Activated T-helper 17 cell treated with anti-CD3 and anti-CD28 coated beads, Interleukin-2, amount 50 U/mL, for 72 hours (primary cell): ENCODE results near the gene MGAT5. TPM values are rescaled to one million over a fixed set of nuclear protein-coding genes. Genes with fewer than 3 reads are reported as not detected.
A peak's percentile ranks its signal among the peaks of the same experiment; 100 is the strongest.

Experiments
- ATAC-seq: fragments of 150-1000 bp; cut with Tn5 transposase; replicated peaks from 2 replicates; pipeline ENCODE4 v1.10.0; 2021; ENCODE audit warnings: mild to moderate bottlenecking, moderate library complexity
- H3K27ac Mint-ChIP-seq: one replicate; pipeline ENCODE4 v1.8.0; 2022; ENCODE audit warnings: mixed read lengths
- H3K27me3 Mint-ChIP-seq: one replicate; pipeline ENCODE4 v1.8.0; 2022; ENCODE audit warnings: mixed read lengths
- H3K36me3 Mint-ChIP-seq: one replicate; pipeline ENCODE4 v1.8.0; 2022; ENCODE audit warnings: low read depth, mild to moderate bottlenecking, mixed read lengths
- H3K4me1 Mint-ChIP-seq: one replicate; pipeline ENCODE4 v1.8.0; 2022; ENCODE audit warnings: mixed read lengths
- H3K4me3 Mint-ChIP-seq: one replicate; pipeline ENCODE4 v1.8.0; 2022; ENCODE audit warnings: mild to moderate bottlenecking, mixed read lengths
- H3K9me3 Mint-ChIP-seq: one replicate; pipeline ENCODE4 v1.8.0; 2022; ENCODE audit warnings: mixed read lengths
- total RNA-seq, 2 donors: library from RNA; stranded (reverse); gene quantifications; one replicate each; pipeline ENCODE4 v1.2.3, GENCODE V29; 2022

The MGAT5 gene
- total RNA-seq, 2 donors from 2014 or later: 53.0 to 53.1 TPM

DNA sequence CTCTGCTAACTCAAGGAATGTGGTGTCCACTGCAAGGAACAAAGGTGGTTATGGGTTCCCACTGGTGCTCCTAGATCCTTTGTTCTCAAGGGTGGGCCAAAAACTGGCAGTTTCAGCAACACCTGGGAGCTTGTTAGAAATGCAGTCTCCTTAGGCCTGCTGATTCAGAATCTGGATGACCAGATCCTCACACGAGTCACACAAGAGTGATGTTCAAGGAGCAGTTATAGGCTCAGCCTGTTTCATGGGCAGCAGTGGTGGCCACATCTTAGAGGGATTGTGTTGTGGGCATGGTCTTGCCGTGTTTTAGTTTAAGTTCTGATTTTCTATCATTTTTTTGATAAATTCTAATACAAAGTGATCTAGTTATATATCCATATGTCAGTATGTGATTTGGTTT lies 28.7 kb upstream of the MGAT5 start:
- peak; percentile 41 for ATAC-seq
- Mint-ChIP-seq H3K9me3 (peaks cover 5% of the 10 kb centered on the region), H3K4me1 (peaks cover 71% of the 10 kb centered on the region), H3K36me3 (peaks cover 6% of the 10 kb centered on the region), H3K27ac (no peak overlapping the region), H3K27me3 (no peaks in the 10 kb centered on the region), H3K4me3 (peak overlapping the region; percentile 52)

DNA sequence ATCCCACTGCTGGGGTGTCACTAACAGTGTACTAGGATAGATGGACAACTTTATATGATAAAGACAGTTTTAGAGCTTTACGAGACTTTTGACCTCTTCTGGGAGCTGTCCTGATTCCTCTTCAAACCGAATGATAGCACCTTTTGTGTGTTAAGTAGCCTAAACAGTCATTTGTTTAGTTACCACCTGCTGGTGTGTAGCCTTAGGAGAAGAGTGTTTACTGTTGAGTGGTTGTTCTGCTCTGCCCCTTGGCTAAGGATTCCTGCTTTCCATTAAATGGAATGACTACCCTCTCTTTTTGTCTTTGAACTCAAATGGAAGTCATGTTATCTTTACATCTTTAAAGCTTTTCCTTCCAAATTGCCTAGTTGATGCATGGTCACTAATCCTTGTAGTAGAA lies 28.0 kb upstream of the MGAT5 start:
- peaks cover 6% of the 10 kb centered on the region for H3K36me3 Mint-ChIP-seq
- peaks cover 67% of the 10 kb centered on the region for H3K4me1 Mint-ChIP-seq

DNA sequence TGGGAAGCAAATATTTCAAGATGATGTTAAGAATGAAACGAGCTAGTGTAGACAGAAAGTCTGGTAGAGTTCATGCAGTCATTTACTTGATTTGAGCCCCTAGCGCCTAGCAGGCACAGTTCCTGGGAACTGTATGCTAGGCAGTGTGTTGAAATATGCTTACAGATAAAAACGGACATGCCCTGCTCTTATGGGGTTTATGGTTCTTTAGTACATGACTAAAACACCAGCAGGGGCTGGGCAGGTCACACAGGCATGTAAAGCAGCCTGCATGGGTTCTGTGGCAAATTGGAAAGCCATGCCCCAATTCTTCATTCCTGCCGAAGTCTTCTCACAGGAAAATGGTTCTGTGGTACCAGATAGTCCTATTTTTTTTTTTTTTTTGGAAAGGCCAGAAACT lies 27.3 kb upstream of the MGAT5 start:
- no peak for ATAC-seq
- peaks cover 6% of the 10 kb centered on the region for H3K36me3 Mint-ChIP-seq
- peaks cover 5% of the 10 kb centered on the region for H3K9me3 Mint-ChIP-seq
- H3K4me1 Mint-ChIP-seq: peaks cover 65% of the 10 kb centered on the region
- peak overlapping the region; percentile 52 for H3K4me3 Mint-ChIP-seq
- H3K27ac Mint-ChIP-seq: peak overlapping the region; percentile 81
- no peaks in the 10 kb centered on the region for H3K27me3 Mint-ChIP-seq

More for the DNA sequence above, 28.0 kb upstream of the MGAT5 start:
- Mint-ChIP-seq H3K27me3 (no peaks in the 10 kb centered on the region), H3K27ac (peak overlapping the region; percentile 20), H3K9me3 (peaks cover 5% of the 10 kb centered on the region), H3K4me3 (peak overlapping the region; percentile 52)
- ATAC-seq: no peak

DNA sequence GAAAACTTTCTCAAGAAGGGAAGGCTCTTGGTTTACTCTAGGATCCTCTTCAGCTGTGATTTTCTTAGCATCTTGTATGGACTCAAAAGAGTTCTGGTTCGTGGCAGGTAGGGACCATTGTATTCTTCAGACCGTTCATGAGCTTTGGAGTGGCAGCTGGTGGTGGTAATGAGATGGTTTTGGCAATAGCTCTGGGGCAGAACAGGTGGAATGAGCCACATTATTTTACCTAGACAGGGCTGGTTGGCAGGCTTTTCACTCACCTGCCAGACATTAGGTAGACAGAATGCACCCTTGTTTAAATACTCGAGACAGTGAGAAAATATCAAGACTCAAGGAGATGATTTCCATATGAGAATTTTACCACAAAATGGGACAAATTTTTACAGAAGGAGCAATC lies 26.2 kb upstream of the MGAT5 start:
- Mint-ChIP-seq H3K9me3 (peaks cover 5% of the 10 kb centered on the region), H3K4me3 (peak overlapping the region; percentile 52), H3K27me3 (no peaks in the 10 kb centered on the region), H3K4me1 (peaks cover 75% of the 10 kb centered on the region), H3K27ac (peak overlapping the region; percentile 81), H3K36me3 (peaks cover 6% of the 10 kb centered on the region)
- ATAC-seq: no peak

DNA sequence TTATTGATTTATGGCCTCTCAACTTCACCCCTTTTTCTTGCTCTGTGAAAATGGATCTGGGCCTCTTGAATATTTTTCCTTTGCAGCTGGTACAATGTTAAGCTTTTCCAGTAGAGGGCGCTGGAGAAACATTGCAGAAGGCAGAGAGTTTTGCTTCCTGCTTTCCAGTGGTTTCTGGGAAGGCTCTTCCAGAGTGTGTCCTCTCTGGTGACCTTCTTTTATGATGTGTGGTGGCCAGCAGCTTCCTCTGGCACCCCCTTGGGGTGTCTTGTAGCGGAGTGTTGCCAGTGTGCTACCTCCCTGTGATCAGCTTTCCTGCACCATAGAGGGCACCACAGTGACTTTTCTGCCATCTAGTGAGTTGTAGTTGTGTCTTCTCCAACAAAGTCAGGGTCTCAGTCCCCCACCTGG lies 25.4 kb upstream of the MGAT5 start:
- Mint-ChIP-seq H3K36me3 (peaks cover 6% of the 10 kb centered on the region), H3K4me1 (peaks cover 79% of the 10 kb centered on the region)

DNA sequence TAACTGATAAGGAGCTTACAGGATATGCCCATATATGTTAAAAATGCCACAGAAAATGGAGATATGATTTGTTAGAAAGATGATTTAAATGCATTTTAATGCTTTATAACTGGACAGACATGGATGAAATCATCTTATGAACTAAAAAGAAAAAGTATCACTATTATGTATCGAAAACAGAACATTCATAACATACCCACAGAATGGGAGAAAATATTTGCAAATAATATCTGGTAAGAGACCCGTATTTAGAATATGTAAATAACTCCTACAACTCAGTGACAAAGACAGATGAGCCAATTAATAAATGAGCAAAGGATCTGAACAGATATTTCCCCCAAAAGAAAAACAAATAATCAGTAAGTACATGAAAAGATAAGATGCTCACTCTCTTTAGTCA lies 24.3 kb upstream of the MGAT5 start:
- H3K27ac Mint-ChIP-seq: peak overlapping the region; percentile 81
- H3K4me1 Mint-ChIP-seq: peaks cover 82% of the 10 kb centered on the region
- H3K36me3 Mint-ChIP-seq: peaks cover 6% of the 10 kb centered on the region
- H3K4me3 Mint-ChIP-seq: peak overlapping the region; percentile 52
- ATAC-seq: no peak
- no peaks in the 10 kb centered on the region for H3K27me3 Mint-ChIP-seq
- peaks cover 5% of the 10 kb centered on the region for H3K9me3 Mint-ChIP-seq

More for the DNA sequence above, 25.4 kb upstream of the MGAT5 start:
- ATAC-seq: no peak
- Mint-ChIP-seq H3K4me3 (peak overlapping the region; percentile 52), H3K27ac (peak overlapping the region; percentile 81), H3K9me3 (peaks cover 5% of the 10 kb centered on the region), H3K27me3 (no peaks in the 10 kb centered on the region)

DNA sequence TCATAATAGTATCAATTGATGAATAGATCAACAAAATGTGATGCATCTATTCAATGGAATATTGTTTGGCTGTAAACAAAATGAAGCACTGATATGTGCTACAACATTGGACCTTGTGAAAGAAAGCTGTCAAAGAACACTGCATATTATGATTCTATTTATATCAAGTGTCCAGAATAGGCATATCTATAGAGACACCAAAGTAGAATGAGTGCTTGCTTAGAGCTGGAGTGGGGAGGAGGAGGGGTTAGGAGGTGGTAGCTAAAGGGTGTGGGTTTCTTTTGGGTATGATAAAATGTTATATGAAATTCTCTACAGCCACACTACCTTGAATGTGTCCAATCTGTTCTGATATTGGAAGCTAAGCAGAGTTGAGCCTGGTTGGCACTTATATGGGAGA lies 23.0 kb upstream of the MGAT5 start:
- Mint-ChIP-seq H3K9me3 (peaks cover 5% of the 10 kb centered on the region), H3K4me3 (peak overlapping the region; percentile 52), H3K27me3 (no peaks in the 10 kb centered on the region), H3K4me1 (peaks cover 86% of the 10 kb centered on the region), H3K36me3 (peaks cover 6% of the 10 kb centered on the region), H3K27ac (peak overlapping the region; percentile 81)
- no peak for ATAC-seq

DNA sequence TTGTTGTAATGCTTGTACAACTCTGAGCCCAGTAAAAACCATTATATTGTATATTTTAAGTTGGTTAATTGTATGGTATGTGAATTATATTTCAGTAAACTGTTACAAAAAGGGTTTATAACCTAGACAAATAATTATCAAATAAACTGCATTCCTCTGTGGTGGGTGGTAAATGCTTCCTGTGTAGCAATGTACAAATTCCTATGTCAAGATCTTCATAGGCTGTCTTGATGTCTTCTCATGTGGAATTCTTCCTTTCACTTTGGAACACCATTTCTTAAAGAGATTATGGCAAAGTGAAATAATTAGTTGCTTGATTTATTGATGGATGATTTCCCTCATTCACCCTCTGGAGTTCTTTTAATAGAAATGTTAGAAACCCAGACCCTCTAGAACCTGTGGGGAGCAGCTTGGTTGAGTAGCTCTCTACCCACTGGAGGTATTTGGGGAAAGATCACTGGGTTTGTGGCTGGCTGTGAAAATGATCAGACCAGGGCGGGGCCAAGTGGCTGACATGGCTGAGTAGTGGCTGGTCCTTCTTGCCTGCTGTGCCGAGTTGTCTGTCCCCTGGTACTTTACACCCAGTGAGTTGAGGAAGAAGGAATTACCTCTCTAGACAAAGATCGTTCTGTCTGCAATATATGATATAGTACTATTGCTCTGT lies 22.4 kb upstream of the MGAT5 start:
- Mint-ChIP-seq H3K27me3 (no peaks in the 10 kb centered on the region), H3K4me3 (peak overlapping the region; percentile 52), H3K4me1 (peaks cover 86% of the 10 kb centered on the region), H3K27ac (peak overlapping the region; percentile 81), H3K9me3 (peaks cover 5% of the 10 kb centered on the region), H3K36me3 (peaks cover 6% of the 10 kb centered on the region)
- peak; percentile 5 for ATAC-seq

DNA sequence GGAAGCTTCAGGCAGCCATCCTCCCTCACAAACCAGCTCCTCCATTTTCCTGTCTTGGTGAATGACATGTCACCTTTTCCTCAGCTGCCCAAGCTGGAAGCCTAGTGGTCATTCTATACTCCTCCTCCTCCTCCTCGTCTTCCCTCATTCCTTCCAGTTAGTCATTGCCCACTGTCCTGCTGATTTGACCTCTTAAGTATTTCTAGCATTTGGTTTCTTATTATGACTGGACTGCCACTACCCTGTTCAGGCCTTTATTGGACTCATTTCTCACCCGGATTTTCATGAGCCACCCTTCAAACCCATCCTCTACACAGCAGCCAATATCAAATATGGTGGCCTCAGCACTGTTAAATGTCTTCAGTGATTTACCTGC lies 21.9 kb upstream of the MGAT5 start:
- ATAC-seq: peak; percentile 33
- peak overlapping the region; percentile 81 for H3K27ac Mint-ChIP-seq
- H3K4me1 Mint-ChIP-seq: peaks cover 88% of the 10 kb centered on the region
- peaks cover 6% of the 10 kb centered on the region for H3K36me3 Mint-ChIP-seq
- H3K27me3 Mint-ChIP-seq: no peaks in the 10 kb centered on the region
- H3K9me3 Mint-ChIP-seq: peaks cover 5% of the 10 kb centered on the region
- peak overlapping the region; percentile 52 for H3K4me3 Mint-ChIP-seq

DNA sequence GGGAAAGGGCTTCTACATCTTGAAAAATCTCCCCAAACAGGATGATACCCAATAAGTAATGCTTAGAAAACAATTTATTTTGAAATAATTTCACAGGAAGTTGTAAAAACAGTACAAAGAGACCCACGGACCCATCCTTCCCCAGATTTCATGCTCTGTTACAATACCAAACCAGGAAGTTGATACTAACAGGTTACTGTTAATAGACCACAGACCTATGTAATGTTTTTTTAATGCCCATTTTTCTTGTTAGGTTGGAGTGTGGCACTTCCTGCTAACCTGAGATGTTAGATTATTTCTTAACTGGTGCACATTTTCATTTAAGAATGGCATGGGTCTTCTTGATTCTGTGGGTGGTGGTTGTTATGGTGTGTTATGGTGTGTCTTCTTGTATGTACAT lies 21.4 kb upstream of the MGAT5 start:
- Mint-ChIP-seq H3K27ac (peak overlapping the region; percentile 81), H3K4me1 (peaks cover 86% of the 10 kb centered on the region), H3K4me3 (peak overlapping the region; percentile 52), H3K9me3 (peaks cover 5% of the 10 kb centered on the region), H3K36me3 (peaks cover 6% of the 10 kb centered on the region), H3K27me3 (no peaks in the 10 kb centered on the region)
- peak; percentile 0 for ATAC-seq

DNA sequence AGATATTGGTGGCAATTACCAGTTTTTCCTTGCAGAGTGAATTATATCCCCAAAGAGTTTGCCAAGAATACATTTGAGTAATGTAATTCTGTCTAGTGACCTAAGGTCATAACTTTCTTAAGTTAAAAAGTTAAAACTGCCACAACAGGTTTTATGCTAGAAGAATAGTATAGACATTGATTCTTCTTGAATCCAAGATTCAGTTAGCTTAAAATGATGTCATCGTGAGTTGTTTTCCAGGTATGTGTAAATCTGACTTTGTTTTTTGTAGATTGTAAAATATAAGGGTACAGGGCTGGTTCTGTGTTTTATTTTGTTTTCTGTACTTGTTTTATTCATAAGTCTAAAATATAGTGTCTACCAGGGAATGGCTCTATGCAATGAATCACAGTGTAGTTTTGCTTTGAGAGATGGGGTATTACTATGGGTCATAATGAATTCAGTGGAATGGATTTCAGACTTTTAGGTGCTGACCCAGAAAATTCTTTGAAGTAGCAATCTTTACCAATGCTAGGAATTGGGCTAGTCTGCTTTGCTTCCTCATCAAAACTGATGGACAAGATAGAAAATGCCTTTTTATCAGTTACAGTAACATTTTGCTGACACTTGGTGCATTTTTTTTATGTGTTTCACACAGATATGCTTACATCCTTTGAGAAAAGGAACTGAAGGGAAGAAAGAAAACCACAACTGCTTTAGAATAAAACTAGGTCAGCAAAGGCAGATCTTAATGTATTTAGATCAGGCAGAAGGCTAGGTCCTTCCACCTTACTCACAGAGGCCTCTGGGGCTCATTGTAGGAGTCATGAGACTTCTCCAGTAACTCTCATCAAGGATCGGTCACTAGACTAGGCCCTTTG lies 20.8 kb upstream of the MGAT5 start:
- Mint-ChIP-seq H3K9me3 (peaks cover 5% of the 10 kb centered on the region), H3K4me3 (peak overlapping the region; percentile 52), H3K27me3 (no peaks in the 10 kb centered on the region), H3K36me3 (peaks cover 6% of the 10 kb centered on the region), H3K4me1 (peaks cover 82% of the 10 kb centered on the region), H3K27ac (peak overlapping the region; percentile 81)
- ATAC-seq: peak; percentile 71

DNA sequence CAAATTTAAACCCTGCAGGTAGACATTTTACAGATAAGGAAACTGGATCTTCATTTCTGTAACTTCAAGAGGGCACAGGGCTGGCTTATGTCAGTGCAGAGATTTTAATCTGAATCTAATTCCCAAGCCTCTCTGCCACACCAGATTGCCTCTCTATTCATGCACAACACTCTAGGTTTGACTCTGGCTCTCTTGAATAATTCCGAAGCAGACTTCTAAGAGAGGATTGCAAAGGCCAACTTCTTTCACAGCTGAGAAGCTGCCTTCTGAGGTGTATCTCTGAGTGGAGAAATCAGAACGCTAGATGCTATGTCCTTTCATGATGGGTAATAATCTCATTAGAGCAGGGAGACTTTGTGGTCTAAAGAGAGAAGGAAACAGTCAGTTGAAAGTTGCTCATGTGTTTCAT lies 20.1 kb upstream of the MGAT5 start:
- peaks cover 5% of the 10 kb centered on the region for H3K9me3 Mint-ChIP-seq
- H3K36me3 Mint-ChIP-seq: peaks cover 6% of the 10 kb centered on the region
- H3K4me1 Mint-ChIP-seq: peaks cover 80% of the 10 kb centered on the region
- peak overlapping the region; percentile 81 for H3K27ac Mint-ChIP-seq
- H3K4me3 Mint-ChIP-seq: peak overlapping the region; percentile 52
- ATAC-seq: peak; percentile 27
- H3K27me3 Mint-ChIP-seq: no peaks in the 10 kb centered on the region

DNA sequence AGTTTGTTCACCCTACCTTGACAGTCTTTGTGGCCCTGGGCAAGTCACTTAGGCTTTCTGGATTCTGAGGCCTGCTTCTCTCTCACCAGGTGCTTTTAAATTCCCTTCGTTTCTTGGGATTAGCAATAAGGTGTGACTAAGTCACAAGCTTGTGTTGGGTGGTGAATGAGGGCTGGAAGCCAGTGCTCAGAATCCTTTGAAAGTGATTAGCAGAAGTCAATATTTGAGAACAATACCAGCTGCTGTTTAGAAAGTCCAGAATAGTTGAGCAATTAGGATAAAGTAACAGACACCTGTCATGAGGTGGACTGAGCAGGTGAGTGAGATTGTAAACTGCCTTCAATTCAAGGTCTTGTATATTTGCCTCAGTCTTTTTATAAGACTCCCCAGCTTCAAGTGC lies 19.3 kb upstream of the MGAT5 start:
- Mint-ChIP-seq H3K27ac (peak overlapping the region; percentile 81), H3K9me3 (peaks cover 8% of the 10 kb centered on the region), H3K4me3 (peak overlapping the region; percentile 52), H3K4me1 (peaks cover 79% of the 10 kb centered on the region), H3K36me3 (peaks cover 4% of the 10 kb centered on the region), H3K27me3 (no peaks in the 10 kb centered on the region)
- peak; percentile 6 for ATAC-seq

DNA sequence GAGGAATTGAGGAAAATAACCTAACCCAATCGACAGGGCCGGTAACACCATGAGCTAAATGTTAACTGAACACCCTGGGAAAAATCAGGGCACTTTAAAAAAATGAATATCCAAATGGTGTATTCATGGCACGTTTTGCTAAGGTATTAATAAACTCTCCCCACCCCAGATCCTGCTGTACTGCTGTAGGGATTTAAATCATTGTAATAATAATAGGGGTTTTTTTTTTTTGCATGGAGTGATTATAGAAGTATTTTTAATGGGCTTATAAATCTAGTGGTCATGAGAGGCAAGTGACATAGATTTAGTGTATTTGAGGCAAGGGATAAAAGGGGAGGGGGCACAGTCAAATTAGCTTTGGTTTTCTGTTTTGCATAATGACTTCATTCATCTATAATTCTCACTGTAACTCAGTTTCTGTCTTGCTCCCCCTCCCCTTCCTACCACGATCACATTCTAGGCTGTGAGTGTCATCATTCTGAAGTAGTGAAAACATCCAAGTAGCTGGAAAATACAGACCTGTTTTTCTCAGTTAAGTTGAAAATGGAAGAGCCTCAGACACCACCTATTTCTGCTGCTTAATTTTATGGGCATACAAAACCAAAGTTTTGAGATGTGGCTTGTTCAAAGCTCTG lies 18.2 kb upstream of the MGAT5 start:
- H3K4me3 Mint-ChIP-seq: peak overlapping the region; percentile 52
- no peaks in the 10 kb centered on the region for H3K27me3 Mint-ChIP-seq
- peaks cover 75% of the 10 kb centered on the region for H3K4me1 Mint-ChIP-seq
- peaks cover 3% of the 10 kb centered on the region for H3K9me3 Mint-ChIP-seq
- H3K27ac Mint-ChIP-seq: peak overlapping the region; percentile 81
- no peaks in the 10 kb centered on the region for H3K36me3 Mint-ChIP-seq
- no peak for ATAC-seq
